ENCODE measurements around the gene NXN. TPM values are rescaled to one million over a fixed set of nuclear protein-coding genes. Genes with fewer than 3 reads are reported as not detected.

Gene NXN
- total RNA-seq, 1 experiment from 2014 or later: 57.3 TPM

GRCh38 chr17:1011760-1012735, 32.5 kb upstream of the NXN start:
- POLR2A ChIA-PET: no interaction called here
- no peaks in the 10 kb centered on the region for H3K4me1 Mint-ChIP-seq (ENCODE audit: insufficient read depth, unreplicated experiment)
- H3K4me3 Mint-ChIP-seq (ENCODE audit: unreplicated experiment): no peak overlapping the region
- no peak for TF ChIP-seq CTCF (IDR thresholded peaks at IDR 0.05; ENCODE audit: unreplicated experiment)
- no peaks in the 10 kb centered on the region for H3K27me3 Mint-ChIP-seq (ENCODE audit: insufficient read depth, unreplicated experiment)
- intact Hi-C loops (cut with micrococcal nuclease): no loop called here
- peaks cover 6% of the 10 kb centered on the region for H3K36me3 Mint-ChIP-seq (ENCODE audit: insufficient read depth, unreplicated experiment)
- H3K9me3 Mint-ChIP-seq (ENCODE audit: unreplicated experiment): no peaks in the 10 kb centered on the region
- DNase-seq (ENCODE audit: unreplicated experiment): no peak
- H3K27ac Mint-ChIP-seq (ENCODE audit: low read depth, unreplicated experiment): no peak overlapping the region
- CTCF ChIA-PET: interaction anchor here (0.6 to 2.7 kb wide), 3 partner anchors 13 to 119 kb away, joined by 3 to 10 read pairs (median 9); no protein-coding TSS in a partner anchor
- BruUV-seq (replicated peaks): no TSS peak

GRCh38 chr17:1011138-1011537, 31.6 kb upstream of the NXN start:
- H3K9me3 Mint-ChIP-seq (ENCODE audit: unreplicated experiment): no peaks in the 10 kb centered on the region
- H3K36me3 Mint-ChIP-seq (ENCODE audit: insufficient read depth, unreplicated experiment): peaks cover 8% of the 10 kb centered on the region
- no peak for TF ChIP-seq CTCF (IDR thresholded peaks at IDR 0.05; ENCODE audit: unreplicated experiment)
- CTCF ChIA-PET: interaction anchor here (2.7 kb wide), 1 partner anchor 12 kb away, joined by 9 read pairs; no protein-coding TSS in a partner anchor
- DNase-seq (ENCODE audit: unreplicated experiment): no peak
- BruUV-seq (replicated peaks): no TSS peak
- no peak overlapping the region for H3K4me3 Mint-ChIP-seq (ENCODE audit: unreplicated experiment)
- H3K27ac Mint-ChIP-seq (ENCODE audit: low read depth, unreplicated experiment): no peak overlapping the region
- H3K4me1 Mint-ChIP-seq (ENCODE audit: insufficient read depth, unreplicated experiment): peaks cover under 1% of the 10 kb centered on the region
- POLR2A ChIA-PET: no interaction called here
- intact Hi-C loops (cut with micrococcal nuclease): no loop called here
- no peaks in the 10 kb centered on the region for H3K27me3 Mint-ChIP-seq (ENCODE audit: insufficient read depth, unreplicated experiment)

GRCh38 chr17:1010586-1010985, 31.0 kb upstream of the NXN start:
- DNase-seq (ENCODE audit: unreplicated experiment): no peak
- no TSS peak for BruUV-seq (replicated peaks)
- intact Hi-C loops (cut with micrococcal nuclease): no loop called here
- POLR2A ChIA-PET: no interaction called here
- H3K27ac Mint-ChIP-seq (ENCODE audit: low read depth, unreplicated experiment): no peak overlapping the region
- no peaks in the 10 kb centered on the region for H3K27me3 Mint-ChIP-seq (ENCODE audit: insufficient read depth, unreplicated experiment)
- no peak for TF ChIP-seq CTCF (IDR thresholded peaks at IDR 0.05; ENCODE audit: unreplicated experiment)
- CTCF ChIA-PET: interaction anchor here (2.7 kb wide), 1 partner anchor 11 kb away, joined by 9 read pairs; no protein-coding TSS in a partner anchor
- peaks cover 6% of the 10 kb centered on the region for H3K4me1 Mint-ChIP-seq (ENCODE audit: insufficient read depth, unreplicated experiment)
- H3K9me3 Mint-ChIP-seq (ENCODE audit: unreplicated experiment): no peaks in the 10 kb centered on the region
- no peak overlapping the region for H3K4me3 Mint-ChIP-seq (ENCODE audit: unreplicated experiment)
- H3K36me3 Mint-ChIP-seq (ENCODE audit: insufficient read depth, unreplicated experiment): peaks cover 13% of the 10 kb centered on the region

GRCh38 chr17:1010086-1010450, 30.5 kb upstream of the NXN start:
- no peak for DNase-seq (ENCODE audit: unreplicated experiment)
- Mint-ChIP-seq H3K9me3 (ENCODE audit: unreplicated experiment) (no peaks in the 10 kb centered on the region), H3K27me3 (ENCODE audit: insufficient read depth, unreplicated experiment) (no peaks in the 10 kb centered on the region), H3K36me3 (ENCODE audit: insufficient read depth, unreplicated experiment) (peaks cover 18% of the 10 kb centered on the region), H3K27ac (ENCODE audit: low read depth, unreplicated experiment) (no peak overlapping the region), H3K4me1 (ENCODE audit: insufficient read depth, unreplicated experiment) (peaks cover 11% of the 10 kb centered on the region), H3K4me3 (ENCODE audit: unreplicated experiment) (no peak overlapping the region)
- no peak for TF ChIP-seq CTCF (IDR thresholded peaks at IDR 0.05; ENCODE audit: unreplicated experiment)
- BruUV-seq (replicated peaks): no TSS peak
- ChIA-PET CTCF (interaction anchor here (2.7 kb wide), 1 partner anchor 11 kb away, joined by 9 read pairs; no protein-coding TSS in a partner anchor), POLR2A (no interaction called here)
- intact Hi-C loops (cut with micrococcal nuclease): no loop called here
